ENCODE measurements around the gene SH3GLB2.

Gene SH3GLB2

GRCh38 chr9:129028192-129028966 lies at the start of gene SH3GLB2:
Gene SH3GLB2, minus strand, starts transcription at chr9:129028331. Its CDS starts 177 bp downstream, at chr9:129028154.
- peak; percentile 91 for DNase-seq (ENCODE audit: low read depth)

- DNase-seq (ENCODE audit: low read depth), result no peak
Observed at GRCh38 chr9:129077236-129077635, 49.1 kb upstream of the SH3GLB2 start.

DNA sequence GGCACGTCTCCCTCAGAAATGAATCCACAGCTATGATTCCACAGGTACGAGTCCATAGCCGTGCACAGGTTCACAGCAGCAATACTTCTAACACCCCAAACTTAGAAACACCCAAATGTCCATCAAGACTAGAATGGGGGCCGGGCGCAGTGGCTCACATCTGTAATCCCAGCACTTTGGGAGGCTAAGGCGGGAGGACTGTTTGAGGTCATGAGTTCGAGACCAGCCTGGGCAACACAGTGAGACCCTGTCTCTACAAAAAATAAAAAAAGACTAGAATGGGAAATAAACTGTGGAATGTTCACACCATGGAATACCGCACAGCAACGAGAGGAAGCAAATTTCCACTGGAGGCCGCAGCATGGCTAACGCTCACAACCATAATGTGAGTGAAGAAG lies 48.5 kb upstream of the SH3GLB2 start:
- DNase-seq (ENCODE audit: low read depth), result no peak

DNA sequence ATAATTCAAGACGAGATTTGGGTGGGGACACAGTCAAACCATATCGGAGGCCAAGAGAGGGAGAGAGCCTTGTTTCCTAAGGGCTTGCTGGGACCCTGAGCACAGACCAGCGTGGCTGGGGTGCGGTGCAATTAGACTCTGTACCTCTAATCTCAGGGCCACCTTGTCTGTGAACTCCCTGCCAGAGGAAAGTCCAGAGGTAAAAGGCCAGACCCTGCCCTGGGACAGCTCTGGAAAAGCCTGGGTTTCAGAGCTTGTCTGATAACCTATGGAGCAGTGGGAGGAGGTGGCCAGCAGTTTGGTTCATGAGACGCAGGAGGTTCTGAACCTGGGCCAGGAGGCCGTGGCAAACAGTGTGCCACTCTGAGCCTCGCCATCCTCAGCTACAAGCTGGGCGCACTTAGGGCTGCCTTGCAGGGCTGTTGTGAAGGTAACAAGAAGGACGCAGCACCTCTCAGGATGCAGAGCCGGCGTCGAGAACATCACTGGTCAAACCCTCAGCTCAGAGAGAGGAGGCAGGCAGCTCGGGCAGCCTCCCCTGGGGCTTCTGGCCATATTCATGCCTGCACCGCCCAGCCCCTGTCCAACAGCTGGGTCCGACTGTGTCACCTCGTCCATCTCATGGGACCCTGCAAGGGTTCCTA lies 48.0 kb upstream of the SH3GLB2 start:
- DNase-seq (ENCODE audit: low read depth), result no peak

DNA sequence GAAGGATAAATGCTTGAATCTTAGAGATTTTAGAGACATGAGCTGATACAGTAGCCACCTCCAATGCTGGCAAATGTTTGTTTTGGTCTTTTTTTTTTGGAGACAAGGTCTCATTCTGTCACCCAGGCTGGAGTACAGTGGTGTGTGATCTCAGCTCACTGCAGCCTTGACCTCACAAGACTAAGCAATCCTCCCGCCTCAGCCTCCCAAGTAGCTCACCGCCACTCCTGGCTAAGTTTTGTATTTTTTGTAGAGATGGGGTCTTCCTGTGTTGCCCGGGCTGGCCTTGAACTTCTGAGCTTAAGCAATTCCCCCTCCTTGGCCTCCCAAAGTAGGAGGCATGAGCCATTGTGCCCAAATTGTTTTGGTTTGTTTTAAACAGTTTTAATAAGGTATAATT lies 46.0 kb upstream of the SH3GLB2 start:
- DNase-seq (ENCODE audit: low read depth), result no peak

- DNase-seq (ENCODE audit: low read depth), result no peak
Observed at GRCh38 chr9:129073404-129073803, 45.3 kb upstream of the SH3GLB2 start.

- no peak for DNase-seq (ENCODE audit: low read depth)
Observed at GRCh38 chr9:129072171-129072570, 44.0 kb upstream of the SH3GLB2 start.

DNA sequence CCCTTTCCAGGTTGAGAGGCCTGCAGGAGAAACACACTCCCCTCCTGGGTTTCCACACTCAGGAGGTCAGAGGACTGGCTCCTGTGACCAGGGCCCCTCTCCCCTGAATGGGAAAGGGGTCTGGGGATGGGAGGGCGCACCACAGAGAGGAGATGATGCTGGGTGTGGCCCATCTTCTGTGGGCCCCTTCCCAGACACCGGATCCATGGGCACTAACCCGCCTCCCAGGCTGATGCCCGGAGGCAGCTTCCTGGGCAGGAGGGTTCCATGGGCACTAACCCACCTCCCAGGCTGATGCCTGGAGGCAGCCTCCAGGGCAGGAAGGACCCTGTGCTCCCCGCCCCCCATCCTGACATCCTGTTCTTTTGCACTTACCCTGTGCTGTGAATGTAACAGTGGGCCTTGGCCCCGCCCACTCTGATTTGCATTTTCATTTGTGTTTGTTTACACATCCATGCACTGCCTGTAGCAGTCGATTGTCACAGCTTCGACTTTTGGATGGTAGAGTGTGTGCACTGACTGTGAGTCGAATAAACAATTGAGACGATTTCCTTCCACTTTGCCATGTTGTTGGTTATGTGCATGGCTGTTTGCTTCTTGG lies 43.5 kb upstream of the SH3GLB2 start:
- DNase-seq (ENCODE audit: low read depth), result no peak

DNA sequence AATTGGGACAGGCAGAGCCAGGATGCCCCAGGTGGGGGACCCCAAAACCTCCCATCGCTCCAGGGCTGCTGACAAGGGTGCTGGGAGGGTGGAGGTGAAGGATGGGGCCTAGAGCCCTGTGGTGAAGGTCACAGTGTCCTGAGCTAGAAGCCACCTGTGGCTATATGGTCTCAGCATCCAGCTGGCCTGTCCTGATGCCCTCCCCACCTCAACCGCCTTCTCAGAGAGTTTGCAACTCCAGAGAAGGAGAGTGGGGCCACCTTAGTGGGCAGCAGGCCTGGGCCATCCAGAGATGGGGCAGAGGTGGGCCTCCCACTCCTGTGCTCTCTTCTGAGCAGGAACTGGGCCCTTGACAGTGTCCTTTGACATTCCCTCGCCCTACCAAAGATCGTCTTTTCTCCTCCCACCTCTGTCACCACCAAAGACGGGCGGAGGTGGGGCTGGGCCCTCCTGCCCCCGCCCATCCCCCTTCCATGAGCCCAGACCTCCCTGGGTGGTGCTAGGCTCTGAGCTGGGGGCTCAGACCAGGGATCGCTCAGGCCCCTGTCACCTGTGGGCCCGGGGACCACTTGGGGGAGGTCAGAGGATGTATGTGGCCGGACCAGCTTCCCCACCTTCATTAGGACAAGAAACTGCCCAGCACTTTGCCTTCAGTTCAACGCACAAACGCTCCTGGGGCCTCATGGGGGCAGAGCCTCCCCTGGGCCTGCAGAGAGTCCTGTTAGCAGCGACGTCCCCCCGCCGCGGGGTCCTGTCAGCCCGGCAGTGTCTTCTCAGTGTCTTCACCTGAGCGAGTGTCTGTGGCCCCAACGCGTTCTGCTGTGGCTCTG lies 42.8 kb upstream of the SH3GLB2 start:
- no peak for DNase-seq (ENCODE audit: low read depth)

GRCh38 chr9:129069862-129070641 lies 41.9 kb upstream of the SH3GLB2 start:
- DNase-seq (ENCODE audit: low read depth), result no peak

GRCh38 chr9:129068990-129069861 lies 41.1 kb upstream of the SH3GLB2 start:
- DNase-seq (ENCODE audit: low read depth), result peak; percentile 21

DNA sequence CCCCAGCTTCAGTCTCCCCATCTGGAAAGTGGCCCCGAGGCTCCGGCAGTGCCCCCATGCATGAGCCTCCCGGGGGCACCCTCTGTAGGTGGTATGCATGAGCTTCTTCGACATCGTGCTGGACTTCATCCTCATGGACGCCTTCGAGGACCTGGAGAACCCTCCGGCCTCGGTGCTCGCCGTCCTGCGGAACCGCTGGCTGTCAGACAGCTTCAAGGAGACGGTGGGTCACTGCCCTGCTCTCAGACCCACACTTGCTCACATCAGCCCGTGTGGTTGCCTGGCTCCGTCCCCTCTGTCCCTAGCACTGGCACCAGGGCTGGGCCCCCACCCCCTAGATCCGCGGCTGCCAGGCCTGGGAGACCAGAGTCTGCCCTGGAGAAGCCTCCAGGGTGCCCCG lies 40.0 kb upstream of the SH3GLB2 start:
- no peak for DNase-seq (ENCODE audit: low read depth)

DNA sequence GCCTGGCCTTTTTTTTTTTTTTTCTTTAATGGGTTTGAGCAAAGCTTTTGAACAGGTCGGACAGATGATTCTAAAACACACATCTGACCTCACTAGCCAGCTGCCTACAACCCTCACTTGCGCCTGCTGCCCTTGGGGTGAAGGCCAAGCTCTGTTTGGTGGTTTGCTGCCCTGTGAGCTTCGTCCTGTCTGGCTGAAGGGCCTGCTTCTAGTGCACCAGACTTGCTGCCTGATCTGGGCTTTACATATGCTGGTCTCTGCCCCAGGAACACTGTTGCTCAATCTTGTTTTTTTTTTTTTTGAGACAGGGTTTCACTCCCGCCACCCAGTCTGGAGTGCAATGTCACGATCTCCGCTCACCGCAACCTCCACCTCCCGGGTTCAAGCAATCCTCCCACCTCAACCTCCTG lies 36.4 kb upstream of the SH3GLB2 start:
- DNase-seq (ENCODE audit: low read depth), result no peak

- no peak for DNase-seq (ENCODE audit: low read depth)
Observed at GRCh38 chr9:129063061-129063460, 34.9 kb upstream of the SH3GLB2 start.

DNA sequence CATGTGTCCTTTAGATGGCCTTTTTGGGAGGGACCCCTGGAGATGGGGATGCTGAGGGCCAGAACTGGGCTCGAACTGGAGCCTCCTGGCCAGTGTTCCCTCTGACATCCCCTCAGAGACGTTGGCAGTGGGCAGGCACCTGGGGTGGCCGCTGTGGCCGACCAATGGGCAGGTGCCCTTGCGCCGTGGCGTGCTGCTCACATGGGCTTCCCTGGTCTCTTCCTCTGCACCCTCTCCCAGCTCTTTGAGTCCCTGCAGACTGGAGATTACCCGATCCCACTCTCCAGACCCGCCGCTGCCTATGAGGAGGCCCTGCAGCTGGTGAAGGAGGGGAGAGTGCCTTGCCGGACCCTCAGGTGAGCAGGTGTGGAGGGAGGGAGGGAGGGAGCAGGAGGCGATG lies 32.9 kb upstream of the SH3GLB2 start:
- DNase-seq (ENCODE audit: low read depth), result no peak

DNA sequence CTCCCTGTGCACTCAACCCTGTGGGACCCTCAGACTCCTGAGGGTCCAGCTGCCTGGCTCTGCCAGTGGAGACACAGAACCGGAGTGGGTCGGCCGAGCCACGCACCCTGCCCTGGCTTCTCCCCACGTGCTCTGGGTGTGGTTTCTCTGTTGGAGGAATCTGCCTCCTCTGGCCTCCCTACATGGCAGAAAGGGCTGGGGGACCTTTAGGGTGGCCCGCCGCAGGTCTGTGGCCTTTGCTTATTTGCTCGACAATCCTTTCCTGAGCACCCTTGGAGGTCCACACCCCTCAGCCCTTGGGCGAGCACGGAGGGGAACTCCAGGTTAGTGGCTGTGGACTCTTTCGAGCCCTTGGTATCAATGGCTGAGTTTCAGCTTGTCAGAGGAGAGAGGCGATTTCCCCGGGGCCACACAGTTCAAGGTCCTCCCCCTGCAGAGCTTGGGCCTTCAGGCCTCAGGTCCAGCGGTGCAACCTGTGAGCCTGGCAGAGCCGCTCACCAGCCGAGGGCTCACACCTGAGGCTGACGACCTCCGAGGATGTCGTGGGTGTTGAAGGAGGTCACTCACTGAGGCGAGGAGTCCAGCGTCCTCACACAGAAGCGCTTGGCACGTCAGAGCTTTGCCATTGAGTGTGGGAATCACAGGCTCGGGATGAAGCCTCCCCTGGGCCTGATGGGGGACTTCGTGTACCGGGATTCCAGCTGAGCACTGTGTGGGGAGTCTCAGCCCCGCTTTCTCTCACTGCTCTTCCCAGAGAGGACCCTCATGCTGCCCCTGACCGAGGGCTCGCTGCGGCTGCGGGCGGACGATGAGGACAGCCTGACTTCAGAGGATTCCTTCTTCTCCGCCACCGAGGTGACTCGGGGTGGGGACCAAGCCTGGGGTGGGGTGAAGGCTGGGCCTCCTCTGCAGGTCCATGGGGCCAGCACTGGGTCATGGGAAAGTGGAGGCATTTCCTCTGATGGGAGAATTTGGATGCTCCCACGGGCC lies 32.0 kb upstream of the SH3GLB2 start:
- no peak for DNase-seq (ENCODE audit: low read depth)

DNA sequence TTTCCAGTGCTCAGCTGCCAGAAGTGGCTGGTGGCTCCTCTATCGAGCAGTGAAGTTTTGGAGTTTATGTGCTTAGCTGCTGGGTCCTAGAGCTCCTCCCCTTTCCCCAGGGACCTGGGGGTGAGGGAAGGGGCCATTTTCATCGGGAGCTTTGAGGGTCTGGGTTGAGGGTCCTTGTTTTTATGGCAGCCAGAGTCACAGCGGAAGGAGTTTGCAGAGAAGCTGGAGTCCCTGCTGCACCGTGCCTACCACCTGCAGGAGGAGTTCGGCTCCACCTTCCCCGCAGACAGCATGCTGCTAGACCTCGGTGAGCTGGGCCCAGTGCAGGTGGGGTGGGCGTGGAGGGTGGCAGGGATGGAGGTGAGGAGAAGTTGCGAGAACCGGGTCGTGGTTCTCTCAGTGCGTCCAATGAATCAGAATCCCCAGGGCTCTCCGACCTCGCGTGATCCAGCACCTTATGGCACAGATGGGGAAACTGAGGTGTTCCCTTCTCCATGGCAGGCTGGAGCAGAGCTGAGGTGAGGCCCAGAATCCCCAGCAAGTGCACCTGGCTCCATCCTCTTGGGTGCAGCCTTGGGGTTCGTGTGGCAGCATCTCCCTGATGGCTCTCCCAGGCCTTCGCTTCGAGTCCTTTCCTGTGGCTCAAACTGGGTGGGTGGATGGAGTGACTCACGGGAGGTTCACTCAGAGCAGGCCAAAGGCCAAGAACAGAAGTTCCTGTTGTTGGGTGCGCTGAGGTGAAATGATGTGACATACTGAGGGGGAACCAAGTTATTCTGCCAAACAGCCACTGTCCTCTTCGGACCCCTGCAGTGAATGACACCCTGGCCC lies 31.0 kb upstream of the SH3GLB2 start:
- no peak for DNase-seq (ENCODE audit: low read depth)

GRCh38 chr9:129054163-129054851 lies 26.2 kb upstream of the SH3GLB2 start:
- no peak for DNase-seq (ENCODE audit: low read depth)

Data from activated T-helper 9 cell treated with anti-CD3 and anti-CD28 coated beads, Interleukin-2, amount 50 U/mL, for 16 hours (primary cell).